AG04450 (cell line): ENCODE results near the gene MUC22. TPM values are rescaled to one million over a fixed set of nuclear protein-coding genes. Genes with fewer than 3 reads are reported as not detected.
A peak's percentile ranks its signal among the peaks of the same experiment; 100 is the strongest.

ENCODE experiments used
- CTCF ChIA-PET: fragments of 300-600, 350-600 bp; formaldehyde crosslinking; extraction: SDS; loops from one replicate; lab custom pipeline; 2022; ENCODE audit warnings: antibody characterized with exemption, inconsistent platforms; lab: Charles Lee
- POLR2A ChIA-PET: fragments of 350-600 bp; formaldehyde crosslinking; extraction: SDS; loops from one replicate; lab custom pipeline; 2021; ENCODE audit warnings: antibody characterized with exemption, inconsistent platforms; lab: Yijun Ruan, JAX
- DNase-seq: peaks from one replicate; pipeline ENCODE4 v3.0.0-alpha.2; 2011; ENCODE audit warnings: low read depth, low spot score
- H3K27ac ChIP-seq: one replicate; pipeline ENCODE4 v1.5.1; 2012; ENCODE audit warnings: low read depth, low read length, control low read depth
- H3K27me3 ChIP-seq: one replicate; pipeline ENCODE4 v1.6.0; 2012; ENCODE audit warnings: low read length; ENCODE audit not compliant: control insufficient read depth, insufficient read depth
- H3K4me3 ChIP-seq: 2 replicates; pipeline ENCODE4 v1.5.1; 2011; ENCODE audit warnings: mild to moderate bottlenecking, low read depth, low read length, control low read depth
- H3K9me3 ChIP-seq: 2 replicates; pipeline ENCODE4 v1.5.1; 2012; ENCODE audit warnings: low read length; ENCODE audit not compliant: control insufficient read depth, insufficient read depth
- polyA plus RNA-seq: library from polyadenylated mRNA; depleted of rRNA; stranded (reverse); fragments of >200 nt; gene quantifications from 2 replicates; pipeline ENCODE4 v1.2.3, GENCODE V29; 2011
- TF ChIP-seq, protein P1 (sequence below): IDR thresholded peaks from 2 replicates; pipeline ENCODE4 v1.5.1; 2011; ENCODE audit warnings: low read depth, low read length, control low read depth, inconsistent platforms

MUC22 gene
- polyA plus RNA-seq, 1 experiment, result not detected

DNA sequence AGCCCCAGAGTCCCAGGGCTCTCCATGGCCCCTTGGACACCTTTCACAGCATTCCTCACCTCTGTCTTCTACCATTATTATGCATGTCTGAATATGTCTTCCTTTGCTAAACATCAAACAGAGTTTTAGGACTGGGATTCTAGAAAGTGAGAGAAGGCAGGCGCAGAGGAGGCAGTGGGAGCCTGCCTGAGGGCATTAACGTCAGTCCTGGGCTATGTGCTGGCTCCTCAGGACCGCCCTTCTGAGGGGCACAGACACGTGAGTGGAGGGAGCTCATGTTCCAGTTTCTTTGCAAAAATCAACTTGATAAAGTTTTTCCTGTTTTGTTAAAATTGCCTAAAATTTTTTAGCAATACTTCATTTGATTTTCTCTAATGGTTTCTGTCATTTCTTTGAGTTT lies 64.1 kb downstream of the MUC22 start:
- DNase-seq, result no peak
- no peaks in the 10 kb centered on the region for H3K27me3 ChIP-seq
- TF ChIP-seq, protein P1, sequence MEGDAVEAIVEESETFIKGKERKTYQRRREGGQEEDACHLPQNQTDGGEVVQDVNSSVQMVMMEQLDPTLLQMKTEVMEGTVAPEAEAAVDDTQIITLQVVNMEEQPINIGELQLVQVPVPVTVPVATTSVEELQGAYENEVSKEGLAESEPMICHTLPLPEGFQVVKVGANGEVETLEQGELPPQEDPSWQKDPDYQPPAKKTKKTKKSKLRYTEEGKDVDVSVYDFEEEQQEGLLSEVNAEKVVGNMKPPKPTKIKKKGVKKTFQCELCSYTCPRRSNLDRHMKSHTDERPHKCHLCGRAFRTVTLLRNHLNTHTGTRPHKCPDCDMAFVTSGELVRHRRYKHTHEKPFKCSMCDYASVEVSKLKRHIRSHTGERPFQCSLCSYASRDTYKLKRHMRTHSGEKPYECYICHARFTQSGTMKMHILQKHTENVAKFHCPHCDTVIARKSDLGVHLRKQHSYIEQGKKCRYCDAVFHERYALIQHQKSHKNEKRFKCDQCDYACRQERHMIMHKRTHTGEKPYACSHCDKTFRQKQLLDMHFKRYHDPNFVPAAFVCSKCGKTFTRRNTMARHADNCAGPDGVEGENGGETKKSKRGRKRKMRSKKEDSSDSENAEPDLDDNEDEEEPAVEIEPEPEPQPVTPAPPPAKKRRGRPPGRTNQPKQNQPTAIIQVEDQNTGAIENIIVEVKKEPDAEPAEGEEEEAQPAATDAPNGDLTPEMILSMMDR, result no peak
- no peak overlapping the region for H3K27ac ChIP-seq
- H3K4me3 ChIP-seq, result no peak overlapping the region
- ChIA-PET POLR2A (no interaction called here), CTCF (interaction anchor here (7.3 to 8.6 kb wide), 2 partner anchors 9 to 158 kb away, joined by 135 to 261 read pairs; partner anchors contain the start of gene VARS2)
- H3K9me3 ChIP-seq, result no peaks in the 10 kb centered on the region

DNA sequence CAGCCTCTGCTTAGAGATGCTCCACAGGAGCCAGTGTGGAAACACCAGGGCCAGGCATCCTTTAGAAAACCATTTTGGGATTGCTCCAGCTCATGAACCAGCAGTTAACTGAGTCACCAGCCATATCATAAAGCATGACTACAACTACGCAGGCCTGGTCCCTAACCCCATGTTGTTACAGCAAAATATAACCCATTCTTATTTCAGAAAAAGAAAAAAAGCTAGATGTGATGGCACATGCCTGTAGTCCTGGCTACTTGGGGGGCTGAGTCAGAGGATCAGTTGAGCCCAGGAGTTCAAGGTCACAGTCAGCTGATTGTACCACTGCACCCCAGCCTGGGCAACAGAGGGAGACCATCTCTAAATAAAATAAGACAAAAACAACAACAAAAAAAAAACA lies 65.3 kb downstream of the MUC22 start:
- H3K27ac ChIP-seq, result peak overlapping the region; percentile 22
- ChIA-PET POLR2A (interaction anchor here (0.8 to 1.1 kb wide), 2 partner anchors 12 to 323 kb away, joined by 3 to 9 read pairs; no protein-coding TSS in a partner anchor), CTCF (interaction anchor here (1.0 to 8.6 kb wide), 3 partner anchors 7 to 254 kb away, joined by 3 to 135 read pairs (median 4); no protein-coding TSS in a partner anchor)
- TF ChIP-seq, protein P1, result no peak
- H3K4me3 ChIP-seq, result no peak overlapping the region
- DNase-seq, result no peak
- H3K27me3 ChIP-seq, result no peaks in the 10 kb centered on the region
- H3K9me3 ChIP-seq, result no peaks in the 10 kb centered on the region

DNA sequence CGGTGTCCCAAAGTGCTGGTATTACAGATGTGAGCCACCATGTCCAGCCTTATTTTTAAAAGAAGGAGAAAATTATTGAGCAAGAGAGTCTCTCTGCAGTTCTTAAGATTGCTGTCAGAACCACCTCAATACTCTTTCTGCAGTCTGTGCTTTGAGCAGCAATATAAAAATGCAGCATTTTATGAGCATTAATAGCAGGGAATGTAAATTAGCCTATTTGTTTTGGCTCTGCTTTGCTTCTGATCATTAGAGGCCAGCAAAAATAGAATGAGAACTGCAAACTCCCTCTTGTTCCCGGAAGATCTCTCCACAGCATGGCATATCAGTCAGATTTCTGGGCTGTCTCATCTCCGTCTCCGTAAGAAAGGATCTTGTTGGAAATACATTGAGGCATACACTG lies 66.3 kb downstream of the MUC22 start:
- Histone ChIP-seq H3K9me3 (no peaks in the 10 kb centered on the region), H3K4me3 (no peak overlapping the region), H3K27ac (no peak overlapping the region), H3K27me3 (no peaks in the 10 kb centered on the region)
- TF ChIP-seq, protein P1, result no peak
- CTCF ChIA-PET, result interaction anchor here (1.0 to 3.9 kb wide), 2 partner anchors 162 to 255 kb away, joined by 4 to 126 read pairs; partner anchors contain the start of gene VARS2
- no peak for DNase-seq
- POLR2A ChIA-PET, result no interaction called here

DNA sequence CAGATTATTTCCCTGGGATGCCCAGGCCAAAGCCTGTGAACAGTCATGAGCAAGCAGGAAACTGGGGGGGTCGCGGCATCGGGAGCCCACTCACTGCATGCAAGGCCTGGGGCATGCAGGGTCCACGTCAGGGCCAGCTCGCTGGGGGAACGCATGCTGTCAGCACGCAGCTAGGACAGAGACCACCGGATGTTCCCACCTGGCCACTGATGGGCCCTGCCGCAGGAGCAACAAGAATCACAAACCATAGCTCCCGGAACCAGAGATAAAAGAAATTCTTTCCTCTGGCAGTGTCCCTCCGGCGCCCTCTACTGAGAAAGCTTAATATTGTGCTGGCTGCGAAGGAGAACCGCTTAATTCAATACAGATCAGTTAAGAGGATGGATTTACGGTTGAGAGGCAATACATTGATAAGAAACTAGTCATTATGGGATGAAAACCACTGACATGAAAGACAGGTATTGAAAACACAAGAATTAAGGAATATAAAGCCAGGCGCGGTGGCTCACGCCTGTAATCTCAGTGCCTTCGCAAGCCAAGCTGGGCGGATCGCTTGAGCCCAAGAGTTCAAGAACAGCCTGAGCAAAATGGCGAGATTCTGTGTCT lies 69.5 kb downstream of the MUC22 start:
- no peak overlapping the region for H3K27ac ChIP-seq
- no peak overlapping the region for H3K4me3 ChIP-seq
- CTCF ChIA-PET, result interaction anchor here (0.6 to 9.9 kb wide), 50 partner anchors 8 to 571 kb away, joined by 3 to 135 read pairs (median 4); partner anchors contain the start of genes GTF2H4, MUCL3, PSORS1C1 and SFTA2
- no peaks in the 10 kb centered on the region for H3K9me3 ChIP-seq
- no peaks in the 10 kb centered on the region for H3K27me3 ChIP-seq
- POLR2A ChIA-PET, result interaction anchor here (0.7 to 1.5 kb wide), 3 partner anchors 138 to 172 kb away, joined by 3 to 4 read pairs (median 3); partner anchors contain the start of genes GTF2H4 and VARS2
- TF ChIP-seq, protein P1, result peak; percentile 94
- peak; percentile 41 for DNase-seq

DNA sequence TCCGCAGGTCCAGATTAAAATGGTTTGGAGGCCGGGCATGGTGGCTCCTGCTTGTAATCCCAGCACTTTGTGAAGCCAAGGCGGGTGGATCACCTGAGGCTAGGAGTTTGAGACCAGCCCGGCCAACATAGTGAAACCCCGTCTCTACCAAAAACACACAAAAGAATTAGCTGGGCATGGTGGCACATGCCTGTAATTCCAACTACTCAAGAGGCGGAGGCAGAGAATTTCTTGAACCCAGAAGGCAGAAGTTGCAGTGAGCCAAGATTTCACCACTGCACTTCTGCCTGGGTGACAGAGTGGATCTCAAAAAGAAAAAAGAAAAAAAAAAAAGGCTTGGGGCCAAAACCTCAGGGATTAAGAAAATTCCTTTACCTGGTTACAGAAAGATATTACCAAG lies 71.6 kb downstream of the MUC22 start:
- H3K27ac ChIP-seq, result no peak overlapping the region
- TF ChIP-seq, protein P1, result no peak
- ChIA-PET POLR2A (no interaction called here), CTCF (interaction anchor here (7.8 to 9.9 kb wide), 2 partner anchors 10 to 167 kb away, joined by 135 to 183 read pairs; partner anchors contain the start of gene VARS2)
- H3K9me3 ChIP-seq, result no peaks in the 10 kb centered on the region
- no peak overlapping the region for H3K4me3 ChIP-seq
- no peaks in the 10 kb centered on the region for H3K27me3 ChIP-seq
- no peak for DNase-seq
